H1 (cell line): ENCODE measurements around the gene SLC46A3. TPM values are rescaled to one million over a fixed set of nuclear protein-coding genes. Genes with fewer than 3 reads are reported as not detected.

ENCODE experiments used
- CTCF ChIA-PET: fragments of 300-600 bp; sonication (Branson Sonifier 250); formaldehyde crosslinking; loops from one replicate; lab custom pipeline; 2021; ENCODE audit not compliant: partially characterized antibody; lab: Charles Lee
- POLR2A ChIA-PET: fragments of 300-600 bp; sonication (Branson Sonifier 250); formaldehyde crosslinking; loops from one replicate; lab custom pipeline; 2021; ENCODE audit warnings: inconsistent platforms; ENCODE audit not compliant: partially characterized antibody; lab: Charles Lee
- DNase-seq, 2 experiments: peaks; one replicate each; pipeline versions ENCODE4 v3.0.0 to v3.0.0-alpha.2; 2010 to 2022; ENCODE audit warnings: low spot score in 2 of 2, low read depth in 1 of 2, mixed read lengths in 1 of 2
- FAIRE-seq: peaks from 2 replicates; lab custom pipeline; 2011; peaks lifted over from hg19 to GRCh38; lab: Jason Lieb, UNC
- H2AFZ ChIP-seq: 2 replicates; pipeline ENCODE4 v1.8.1; 2012; ENCODE audit warnings: low read length, inconsistent platforms
- H2AK5ac ChIP-seq: 2 replicates; pipeline ENCODE4 v1.6.1; 2013; ENCODE audit warnings: low read depth, low read length
- H2BK120ac ChIP-seq: replicated peaks from 2 replicates; pipeline ENCODE3; 2013; ENCODE audit warnings: low read depth, low read length, inconsistent platforms
- H2BK12ac ChIP-seq: 2 replicates; pipeline ENCODE4 v1.6.1; 2013; ENCODE audit warnings: low read depth, low read length
- H2BK15ac ChIP-seq: 2 replicates; pipeline ENCODE4 v1.6.1; 2013; ENCODE audit warnings: low read length
- H2BK20ac ChIP-seq: 2 replicates; pipeline ENCODE4 v1.6.1; 2013; ENCODE audit warnings: low read length
- H2BK5ac ChIP-seq: 2 replicates; pipeline ENCODE4 v1.6.1; 2013; ENCODE audit warnings: low read depth, low read length
- H3K14ac ChIP-seq: 2 replicates; pipeline ENCODE4 v1.6.1; 2013; ENCODE audit warnings: inconsistent platforms; ENCODE audit not compliant: insufficient read length
- H3K18ac ChIP-seq: 2 replicates; pipeline ENCODE4 v1.6.1; 2013; ENCODE audit warnings: low read length; ENCODE audit errors: extremely low read depth
- H3K23ac ChIP-seq: 2 replicates; pipeline ENCODE4 v1.6.1; 2013; ENCODE audit warnings: inconsistent platforms; ENCODE audit not compliant: insufficient read length
- H3K23me2 ChIP-seq: 2 replicates; pipeline ENCODE4 v1.6.1; 2013; ENCODE audit warnings: low read depth, low read length
- H3K27ac ChIP-seq: 2 replicates; pipeline ENCODE4 v1.6.1; 2011; ENCODE audit warnings: low read depth, low read length, inconsistent platforms
- H3K27me3 ChIP-seq, 4 experiments: replicated peaks in 1 of 4; 1 replicate in 1 of 4; 2 replicates in 3 of 4; pipeline versions ENCODE4 v1.6.1 to v1.8.1; 2011 to 2013; ENCODE audit warnings: low read length in 3 of 4, mild to moderate bottlenecking in 3 of 4, inconsistent platforms in 2 of 4, mixed read lengths in 2 of 4, moderate library complexity in 1 of 4; ENCODE audit not compliant: control insufficient read depth in 3 of 4, insufficient read depth in 3 of 4; ENCODE audit errors: extremely low read depth in 1 of 4
- H3K36me3 ChIP-seq, 4 experiments: 2 replicates each; pipeline versions ENCODE4 v1.6.1 to v1.8.1; 2011 to 2013; ENCODE audit warnings: mild to moderate bottlenecking in 4 of 4, low read length in 3 of 4, moderate library complexity in 2 of 4, control low read depth in 1 of 4, inconsistent platforms in 1 of 4; ENCODE audit not compliant: insufficient read depth in 4 of 4, control insufficient read depth in 2 of 4
- H3K4ac ChIP-seq: replicated peaks from 2 replicates; pipeline ENCODE3; 2013; ENCODE audit warnings: low read length, low read depth, mixed read lengths, inconsistent platforms; ENCODE audit not compliant: insufficient read length
- H3K4me1 ChIP-seq, 4 experiments: replicated peaks in 1 of 4; 1 replicate in 1 of 4; 2 replicates in 3 of 4; pipeline versions ENCODE4 v1.6.1 to v1.8.1; 2011 to 2013; ENCODE audit warnings: low read length in 3 of 4, inconsistent platforms in 2 of 4, mixed read lengths in 1 of 4; ENCODE audit not compliant: insufficient read depth in 4 of 4, control insufficient read depth in 3 of 4
- H3K4me2 ChIP-seq, 2 experiments: 2 replicates each; pipeline versions ENCODE4 v1.6.1 to v1.8.1; 2011 to 2013; ENCODE audit warnings: low read depth in 2 of 2, low read length in 2 of 2, control low read depth in 1 of 2, inconsistent platforms in 1 of 2, mild to moderate bottlenecking in 1 of 2; ENCODE audit not compliant: insufficient read depth in 1 of 2
- H3K4me3 ChIP-seq, 4 experiments: fragments of 200-600, 300-600 bp in 1 of 4; sonication (generic), shearing (Covaris generic), sonication (Bioruptor Twin) in 1 of 4; 2 replicates each; pipeline versions ENCODE4 v1.5.1 to v1.8.1; 2011 to 2016; ENCODE audit warnings: low read length in 4 of 4, low read depth in 3 of 4, control low read depth in 2 of 4, inconsistent platforms in 2 of 4, mild to moderate bottlenecking in 2 of 4, mixed read lengths in 1 of 4, moderate library complexity in 1 of 4; ENCODE audit not compliant: insufficient read depth in 2 of 4; ENCODE audit errors: extremely low read depth in 1 of 4
- H3K56ac ChIP-seq: replicated peaks from 2 replicates; pipeline ENCODE3; 2013; ENCODE audit warnings: low read depth, mild to moderate bottlenecking, mixed read lengths, low read length, inconsistent platforms; ENCODE audit not compliant: insufficient read length
- H3K79me1 ChIP-seq: 2 replicates; pipeline ENCODE4 v1.6.1; 2013; ENCODE audit warnings: low read depth, low read length, control low read depth
- H3K79me2 ChIP-seq, 2 experiments: 2 replicates each; pipeline versions ENCODE4 v1.6.1 to v1.8.1; 2012 to 2013; ENCODE audit warnings: low read length in 2 of 2, mild to moderate bottlenecking in 2 of 2, inconsistent platforms in 1 of 2; ENCODE audit not compliant: insufficient read depth in 2 of 2, control insufficient read depth in 1 of 2
- H3K9ac ChIP-seq, 4 experiments: replicated peaks in 1 of 4; 1 replicate in 1 of 4; 2 replicates in 3 of 4; pipeline versions ENCODE4 v1.6.1 to v1.8.1; 2011 to 2013; ENCODE audit warnings: low read depth in 3 of 4, low read length in 3 of 4, control low read depth in 2 of 4, mild to moderate bottlenecking in 2 of 4, moderate library complexity in 2 of 4, inconsistent platforms in 1 of 4; ENCODE audit errors: extremely low read depth in 1 of 4
- H3K9me3 ChIP-seq, 2 experiments: 2 replicates each; pipeline versions ENCODE4 v1.6.1 to v1.8.1; 2012 to 2013; ENCODE audit warnings: mild to moderate bottlenecking in 2 of 2, moderate library complexity in 2 of 2, control low read depth in 1 of 2, inconsistent platforms in 1 of 2, low read depth in 1 of 2, low read length in 1 of 2, mixed read lengths in 1 of 2; ENCODE audit not compliant: insufficient read depth in 2 of 2
- H4K20me1 ChIP-seq, 2 experiments: replicated peaks in 1 of 2; 2 replicates each; pipeline versions ENCODE3 to v1.8.1; 2011 to 2013; ENCODE audit warnings: inconsistent platforms in 2 of 2, low read length in 2 of 2, mild to moderate bottlenecking in 1 of 2; ENCODE audit not compliant: insufficient read depth in 2 of 2, control insufficient read depth in 1 of 2
- H4K5ac ChIP-seq: 2 replicates; pipeline ENCODE4 v1.6.1; 2013; ENCODE audit warnings: low read length, low read depth, mixed read lengths, inconsistent platforms; ENCODE audit not compliant: insufficient read length
- H4K8ac ChIP-seq: 2 replicates; pipeline ENCODE4 v1.8.0; 2013; ENCODE audit warnings: mild to moderate bottlenecking, moderate library complexity, low read length, inconsistent platforms; ENCODE audit not compliant: insufficient read depth; ENCODE audit errors: extremely low read depth
- H4K91ac ChIP-seq: replicated peaks from 2 replicates; pipeline ENCODE3; 2013; ENCODE audit warnings: low read length, mixed read lengths, inconsistent platforms; ENCODE audit not compliant: insufficient read length
- BACH1 ChIP-seq: IDR thresholded peaks from 2 replicates; pipeline ENCODE4 v1.6.1; 2012; ENCODE audit warnings: low read length, improper control_type of control experiment
- CREB1 ChIP-seq: IDR thresholded peaks from 2 replicates; pipeline ENCODE4 v1.6.1; 2012; ENCODE audit warnings: inconsistent platforms
- CTBP2 ChIP-seq: IDR thresholded peaks from 2 replicates; pipeline ENCODE4 v1.7.0; 2011; ENCODE audit warnings: borderline replicate concordance, mild to moderate bottlenecking, moderate library complexity, mixed read lengths, low read length; ENCODE audit not compliant: insufficient read depth, insufficient read length
- HDAC2 ChIP-seq, 2 experiments: fragments of 300-600 bp in 1 of 2; sonication (generic) in 1 of 2; IDR thresholded peaks; 2 replicates each; pipeline ENCODE4 v1.6.1; 2011 to 2012; ENCODE audit warnings: low read depth in 2 of 2, low read length in 2 of 2, mild to moderate bottlenecking in 2 of 2, moderate library complexity in 2 of 2, borderline replicate concordance in 1 of 2, inconsistent platforms in 1 of 2
- KDM5A ChIP-seq: fragments of 200-600 bp; IDR thresholded peaks from 2 replicates; pipeline ENCODE4 v1.7.1; 2012; ENCODE audit warnings: mild to moderate bottlenecking, low read length, inconsistent platforms, mixed read lengths
- PHF8 ChIP-seq: fragments of 200-600 bp; sonication (generic); conservative IDR thresholded peaks from 2 replicates; pipeline ENCODE4 v1.7.1; 2012; ENCODE audit warnings: low read depth, mild to moderate bottlenecking, inconsistent platforms, low read length, moderate library complexity
- POLR2A ChIP-seq, 2 experiments: IDR thresholded peaks; 1 replicate in 1 of 2; 2 replicates in 1 of 2; pipeline ENCODE4 v1.6.1; 2011; ENCODE audit warnings: low read depth in 2 of 2, low read length in 2 of 2, mild to moderate bottlenecking in 2 of 2; ENCODE audit errors: control extremely low read depth in 1 of 2
- RAD21 ChIP-seq, 2 experiments: IDR thresholded peaks in 1 of 2; conservative IDR thresholded peaks in 1 of 2; 2 replicates each; pipeline ENCODE4 v1.6.1; 2011; ENCODE audit warnings: low read depth in 2 of 2, low read length in 2 of 2, improper control_type of control experiment in 1 of 2, inconsistent platforms in 1 of 2, mild to moderate bottlenecking in 1 of 2, moderate library complexity in 1 of 2
- SRF ChIP-seq: IDR thresholded peaks from 2 replicates; pipeline ENCODE4 v1.6.1; 2011; ENCODE audit warnings: mild to moderate bottlenecking, low read depth, low read length, moderate library complexity
- TAF7 ChIP-seq: optimal IDR thresholded peaks from 2 replicates; pipeline ENCODE3; 2011; ENCODE audit warnings: low read depth, mild to moderate bottlenecking, inconsistent platforms, low read length, moderate library complexity, borderline replicate concordance
- TCF12 ChIP-seq: IDR thresholded peaks from 2 replicates; pipeline ENCODE4 v1.6.1; 2011; ENCODE audit warnings: low read depth, mild to moderate bottlenecking, low read length
- YY1 ChIP-seq: IDR thresholded peaks from 2 replicates; pipeline ENCODE4 v1.6.1; 2011; ENCODE audit warnings: low read depth, mild to moderate bottlenecking, low read length
- WGBS, 2 experiments: shearing (Covaris generic) in 1 of 2; methylation state at CpG; one replicate each; pipeline versions ENCODE4 v1.1.6 to v1.1.7; 2013 to 2015; ENCODE audit warnings: low lambda C conversion rate in 2 of 2, mixed read lengths in 2 of 2, inconsistent platforms in 1 of 2, low coverage in 1 of 2, missing lambda C conversion rate in 1 of 2; ENCODE audit not compliant: insufficient replicate concordance in 2 of 2, insufficient coverage in 1 of 2, insufficient read length in 1 of 2; ENCODE audit errors: extremely low coverage in 1 of 2, missing lambda C conversion rate in 1 of 2; 5-methylcytosine and 5-hydroxymethylcytosine counted together
- polyA plus RNA-seq, 7 experiments: library from polyadenylated mRNA; depleted of rRNA in 3 of 7; stranded (reverse) in 5 of 7; unstranded in 2 of 7; fragments of >200 nt in 5 of 7; fragments of 200-250 nt in 2 of 7; gene quantifications; 1 replicate in 5 of 7; 2 replicates in 1 of 7; 4 replicates in 1 of 7; pipeline versions ENCODE4 v1.2.1 to v1.2.3, GENCODE V29; 2011 to 2013; ENCODE audit warnings: missing spikeins in 2 of 7, mixed read lengths in 2 of 7
- total RNA-seq: library from RNA; stranded (reverse); fragmentation: NEBNext Ultra II Directional; extraction: Animal tissue kit (Norgen Biotek cat#: 25700); gene quantifications from 2 replicates; pipeline ENCODE4 v1.2.1, GENCODE V29; 2021
- TF ChIP-seq, protein P1 (sequence below): IDR thresholded peaks from 2 replicates; pipeline ENCODE4 v1.6.1; 2011; ENCODE audit warnings: low read length, improper control_type of control experiment

Gene SLC46A3
- total and polyA plus RNA-seq, 2 of the 8 experiments (the other 6 are each of a cell fraction or from before 2014, with no cell fraction given) = 0.39 to 0.67 TPM

DNA sequence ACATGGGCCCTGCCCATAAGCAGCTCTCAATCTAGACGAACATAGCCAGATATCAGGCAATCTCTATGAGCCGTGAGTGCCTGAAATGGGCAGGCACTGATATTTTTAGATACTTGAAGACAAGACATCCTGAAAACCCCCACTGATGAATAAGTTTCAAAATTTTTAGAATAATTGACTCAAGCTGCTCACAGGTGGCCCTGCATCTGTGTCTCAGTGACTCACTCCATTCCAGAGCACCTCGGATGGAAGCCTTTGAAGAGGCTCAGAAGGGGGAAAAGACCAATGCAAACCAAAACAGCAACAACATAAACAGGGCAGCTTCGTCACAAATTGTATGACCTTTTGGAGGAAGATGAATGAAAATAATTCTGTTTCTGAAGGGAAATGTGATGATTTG, 42.8 kb upstream of the SLC46A3 start:
- Histone ChIP-seq H3K23me2 (no peaks in the 10 kb centered on the region), H3K23ac (no peak overlapping the region), H4K8ac (no peak overlapping the region), H3K9ac (no peak overlapping the region), H3K79me1 (no peaks in the 10 kb centered on the region), H3K56ac (no peak overlapping the region), H4K91ac (no peak overlapping the region), H2AFZ (no peak overlapping the region), H3K4me1 (no peaks in the 10 kb centered on the region; a peak in 1 of 7 replicates), H4K5ac (no peak overlapping the region), H3K4me3 (no peak overlapping the region), H2BK120ac (no peak overlapping the region), H3K4me2 (no peak overlapping the region), H2BK15ac (no peak overlapping the region), H2AK5ac (no peak overlapping the region), H3K79me2 (no peaks in the 10 kb centered on the region), H3K14ac (no peak overlapping the region), H4K20me1 (no peaks in the 10 kb centered on the region), H2BK5ac (no peak overlapping the region), H2BK12ac (no peak overlapping the region), H3K4ac (no peak overlapping the region), H3K36me3 (no peaks in the 10 kb centered on the region), H3K27me3 (no peaks in the 10 kb centered on the region), H3K18ac (no peak overlapping the region), H3K9me3 (0 out of 4 replicates have a peak, but pooled peaks cover 0 to 2% of the 10 kb centered on the region in 2 experiments), H2BK20ac (no peak overlapping the region), H3K27ac (no peak overlapping the region)
- CTCF ChIA-PET = interaction anchor here (1.2 kb wide), 1 partner anchor 102 kb away, joined by 3 read pairs; no protein-coding TSS in a partner anchor
- DNase-seq = no peak
- 83% methylated on average over 4 of the region's 4 CpGs; no CpG with 5 or more reads in 1 of the 2 experiments for WGBS, 2 experiments
- TF ChIP-seq SRF (no peak), PHF8 (no peak), BACH1 (no peak), CREB1 (no peak), HDAC2 (IDR thresholded peaks at IDR 0.05; ENCODE audit: borderline replicate concordance in 1 of 2, low read depth in 2 of 2, low read length in 2 of 2) (no peak), RAD21 (IDR thresholded peaks at IDR 0.05 in 1 of 2, conservative IDR thresholded peaks at IDR 0.05 in 1 of 2; ENCODE audit: low read depth in 2 of 2, low read length in 2 of 2) (no peak), KDM5A (no peak), POLR2A (IDR thresholded peaks at IDR 0.05; ENCODE audit: control extremely low read depth in 1 of 2, low read depth in 2 of 2, low read length in 2 of 2) (no peak), TCF12 (no peak), TAF7 (no peak), CTBP2 (no peak), YY1 (no peak)
- TF ChIP-seq, protein P1, sequence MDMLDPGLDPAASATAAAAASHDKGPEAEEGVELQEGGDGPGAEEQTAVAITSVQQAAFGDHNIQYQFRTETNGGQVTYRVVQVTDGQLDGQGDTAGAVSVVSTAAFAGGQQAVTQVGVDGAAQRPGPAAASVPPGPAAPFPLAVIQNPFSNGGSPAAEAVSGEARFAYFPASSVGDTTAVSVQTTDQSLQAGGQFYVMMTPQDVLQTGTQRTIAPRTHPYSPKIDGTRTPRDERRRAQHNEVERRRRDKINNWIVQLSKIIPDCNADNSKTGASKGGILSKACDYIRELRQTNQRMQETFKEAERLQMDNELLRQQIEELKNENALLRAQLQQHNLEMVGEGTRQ = no peak
- no peak for FAIRE-seq
- POLR2A ChIA-PET = interaction anchor here (0.7 kb wide), 1 partner anchor 51 kb away, joined by 3 read pairs; no protein-coding TSS in a partner anchor
